Measurements from ENCODE around the gene SLC3A2. TPM values are rescaled to one million over a fixed set of nuclear protein-coding genes. Genes with fewer than 3 reads are reported as not detected.

The SLC3A2 gene
- total RNA-seq, 1 donor from 2014 or later = 181 TPM

DNA sequence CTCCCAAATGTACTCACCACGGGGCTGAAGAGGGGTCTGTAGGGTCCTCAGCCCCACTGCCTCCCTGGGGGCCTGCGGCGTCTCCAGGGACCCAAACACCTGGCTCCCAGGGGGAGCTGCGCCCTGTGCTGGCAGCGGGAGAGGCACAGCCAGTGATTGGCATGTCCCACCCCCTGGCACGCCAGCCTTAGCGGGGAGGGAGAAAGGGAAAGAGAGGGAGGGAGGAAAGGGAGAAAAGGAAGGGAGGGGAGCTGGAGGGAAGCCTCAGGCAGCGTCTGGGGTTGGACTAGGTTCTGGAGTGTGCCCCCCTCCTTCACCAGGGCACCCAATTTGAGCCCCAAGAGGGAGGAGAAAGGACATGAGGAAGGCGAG lies 40.5 kb downstream of the SLC3A2 start, which contains the start of gene CHRM1:
Gene CHRM1, minus strand, starts transcription at position 163 of the 372 bp plus-strand sequence. CDS start 10,263 bp downstream, outside the sequence.
- Mint-ChIP-seq H3K4me3 (no peak within 1 kb of the TSS), H3K9me3 (no peaks in the 10 kb centered on the region), H3K27me3 (ENCODE audit: low read depth) (peaks cover 62% of the 10 kb centered on the region), H3K36me3 (ENCODE audit: low read depth) (no peaks in the 10 kb centered on the region), H3K27ac (ENCODE audit: unreplicated experiment) (no peak within 1 kb of the TSS), H3K4me1 (peaks cover 38% of the 10 kb centered on the region)
- DNase-seq (ENCODE audit: low read depth, low spot score) = no peak
- TF ChIP-seq, protein P1, sequence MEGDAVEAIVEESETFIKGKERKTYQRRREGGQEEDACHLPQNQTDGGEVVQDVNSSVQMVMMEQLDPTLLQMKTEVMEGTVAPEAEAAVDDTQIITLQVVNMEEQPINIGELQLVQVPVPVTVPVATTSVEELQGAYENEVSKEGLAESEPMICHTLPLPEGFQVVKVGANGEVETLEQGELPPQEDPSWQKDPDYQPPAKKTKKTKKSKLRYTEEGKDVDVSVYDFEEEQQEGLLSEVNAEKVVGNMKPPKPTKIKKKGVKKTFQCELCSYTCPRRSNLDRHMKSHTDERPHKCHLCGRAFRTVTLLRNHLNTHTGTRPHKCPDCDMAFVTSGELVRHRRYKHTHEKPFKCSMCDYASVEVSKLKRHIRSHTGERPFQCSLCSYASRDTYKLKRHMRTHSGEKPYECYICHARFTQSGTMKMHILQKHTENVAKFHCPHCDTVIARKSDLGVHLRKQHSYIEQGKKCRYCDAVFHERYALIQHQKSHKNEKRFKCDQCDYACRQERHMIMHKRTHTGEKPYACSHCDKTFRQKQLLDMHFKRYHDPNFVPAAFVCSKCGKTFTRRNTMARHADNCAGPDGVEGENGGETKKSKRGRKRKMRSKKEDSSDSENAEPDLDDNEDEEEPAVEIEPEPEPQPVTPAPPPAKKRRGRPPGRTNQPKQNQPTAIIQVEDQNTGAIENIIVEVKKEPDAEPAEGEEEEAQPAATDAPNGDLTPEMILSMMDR (conservative IDR thresholded peaks at IDR 0.05) = no peak

DNA sequence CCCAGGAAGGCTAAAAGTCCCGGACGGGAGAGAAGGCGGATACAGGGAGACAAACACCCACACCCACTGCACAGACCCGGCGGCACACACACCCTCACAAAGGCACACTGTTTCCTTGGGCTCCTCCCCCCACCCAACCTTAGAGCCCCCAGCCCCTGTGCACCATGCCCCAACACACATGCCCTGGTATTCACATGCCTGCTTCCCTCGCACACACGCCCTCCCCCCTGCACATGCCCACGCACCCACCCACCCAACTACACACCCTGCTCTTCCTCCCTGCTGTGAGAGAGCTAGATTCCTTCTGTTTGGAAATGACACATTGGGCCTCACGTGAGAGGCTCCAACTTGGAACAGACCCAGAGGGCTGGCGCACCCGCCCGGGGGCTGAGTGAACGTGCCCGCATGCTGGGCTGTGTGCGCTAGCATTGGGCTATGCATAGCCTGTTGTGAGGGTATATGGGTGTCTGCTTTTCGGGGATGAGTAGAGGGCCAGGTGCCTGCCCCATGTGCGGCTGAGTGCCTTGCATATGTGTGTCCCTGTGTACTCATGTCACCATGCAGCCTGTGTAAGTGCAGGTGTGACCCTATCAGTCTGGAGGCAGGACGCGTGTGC lies 41.0 kb downstream of the SLC3A2 start:
- H3K36me3 Mint-ChIP-seq (ENCODE audit: low read depth) = no peaks in the 10 kb centered on the region
- DNase-seq (ENCODE audit: low read depth, low spot score) = no peak
- peaks cover 67% of the 10 kb centered on the region for H3K27me3 Mint-ChIP-seq (ENCODE audit: low read depth)
- TF ChIP-seq, protein P1 (conservative IDR thresholded peaks at IDR 0.05) = no peak
- no peak overlapping the region for H3K27ac Mint-ChIP-seq (ENCODE audit: unreplicated experiment)
- no peaks in the 10 kb centered on the region for H3K9me3 Mint-ChIP-seq
- peaks cover 40% of the 10 kb centered on the region for H3K4me1 Mint-ChIP-seq
- no peak overlapping the region for H3K4me3 Mint-ChIP-seq

DNA sequence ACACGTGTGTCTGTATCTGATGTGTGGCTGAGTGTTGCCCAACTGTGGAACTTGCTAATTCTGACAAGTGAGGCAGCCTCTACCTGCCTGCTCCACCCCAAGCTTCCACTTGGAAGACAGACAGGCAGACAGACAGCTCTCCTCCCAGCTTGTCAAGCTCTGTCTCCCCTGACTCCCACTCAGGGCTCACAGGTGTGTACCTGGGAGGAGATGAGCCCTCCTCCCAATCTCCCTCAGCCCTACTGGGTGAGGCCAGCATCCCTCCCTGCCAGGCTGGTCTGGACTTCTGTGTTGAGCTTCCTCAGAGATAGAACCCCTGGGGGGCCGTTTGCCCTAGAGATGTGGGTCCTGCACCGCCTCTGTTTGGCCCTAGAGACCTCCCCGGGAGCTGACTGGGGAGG lies 41.5 kb downstream of the SLC3A2 start:
- H3K4me3 Mint-ChIP-seq = peak overlapping the region; percentile 45
- DNase-seq (ENCODE audit: low read depth, low spot score) = no peak
- H3K9me3 Mint-ChIP-seq = no peaks in the 10 kb centered on the region
- no peaks in the 10 kb centered on the region for H3K36me3 Mint-ChIP-seq (ENCODE audit: low read depth)
- peaks cover 40% of the 10 kb centered on the region for H3K4me1 Mint-ChIP-seq
- no peak overlapping the region for H3K27ac Mint-ChIP-seq (ENCODE audit: unreplicated experiment)
- TF ChIP-seq, protein P1 (conservative IDR thresholded peaks at IDR 0.05) = no peak
- peaks cover 72% of the 10 kb centered on the region for H3K27me3 Mint-ChIP-seq (ENCODE audit: low read depth)

DNA sequence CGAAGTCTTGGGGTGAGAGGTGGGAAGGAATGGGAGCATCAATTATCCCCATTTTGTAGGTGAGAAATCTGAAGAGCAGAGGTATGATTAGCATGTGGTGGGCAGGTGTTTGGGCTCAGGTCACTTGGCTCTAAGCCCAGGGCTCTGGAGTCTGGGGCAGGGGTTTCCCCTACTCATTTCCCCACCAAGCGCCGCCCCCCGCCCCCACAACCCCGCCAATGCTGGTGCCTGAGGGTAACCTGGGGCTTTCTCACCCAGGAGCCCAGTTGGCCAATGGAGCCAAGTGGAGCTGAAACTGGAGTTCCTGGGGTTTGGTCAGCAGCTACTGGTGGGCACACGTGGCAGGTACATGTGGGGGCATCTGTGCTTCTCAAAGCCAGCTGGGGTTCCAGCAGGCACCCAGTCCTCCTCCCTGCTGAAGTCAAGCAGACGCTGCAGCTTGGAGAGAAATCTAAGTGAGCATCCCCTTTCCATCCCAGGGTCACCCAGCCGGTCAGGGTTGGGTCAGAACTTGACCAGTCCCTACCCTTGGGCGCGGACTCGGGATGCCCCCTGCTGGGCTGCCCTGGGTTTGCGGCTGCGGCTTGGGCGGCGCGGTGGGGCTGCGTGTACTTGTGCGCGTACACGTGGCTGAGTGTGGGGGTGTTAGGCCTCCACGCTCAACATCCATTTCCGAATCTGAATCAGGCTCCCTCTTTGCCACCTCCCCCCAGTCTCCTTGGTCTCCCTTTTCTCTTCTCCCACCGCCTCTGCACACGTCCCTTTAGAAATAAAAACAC lies 42.1 kb downstream of the SLC3A2 start:
- peak overlapping the region; percentile 45 for H3K4me3 Mint-ChIP-seq
- peaks cover 79% of the 10 kb centered on the region for H3K27me3 Mint-ChIP-seq (ENCODE audit: low read depth)
- H3K4me1 Mint-ChIP-seq = peaks cover 45% of the 10 kb centered on the region
- H3K27ac Mint-ChIP-seq (ENCODE audit: unreplicated experiment) = no peak overlapping the region
- no peaks in the 10 kb centered on the region for H3K9me3 Mint-ChIP-seq
- peak; percentile 52 for DNase-seq (ENCODE audit: low read depth, low spot score)
- TF ChIP-seq, protein P1 (conservative IDR thresholded peaks at IDR 0.05) = peak; percentile 59
- no peaks in the 10 kb centered on the region for H3K36me3 Mint-ChIP-seq (ENCODE audit: low read depth)

DNA sequence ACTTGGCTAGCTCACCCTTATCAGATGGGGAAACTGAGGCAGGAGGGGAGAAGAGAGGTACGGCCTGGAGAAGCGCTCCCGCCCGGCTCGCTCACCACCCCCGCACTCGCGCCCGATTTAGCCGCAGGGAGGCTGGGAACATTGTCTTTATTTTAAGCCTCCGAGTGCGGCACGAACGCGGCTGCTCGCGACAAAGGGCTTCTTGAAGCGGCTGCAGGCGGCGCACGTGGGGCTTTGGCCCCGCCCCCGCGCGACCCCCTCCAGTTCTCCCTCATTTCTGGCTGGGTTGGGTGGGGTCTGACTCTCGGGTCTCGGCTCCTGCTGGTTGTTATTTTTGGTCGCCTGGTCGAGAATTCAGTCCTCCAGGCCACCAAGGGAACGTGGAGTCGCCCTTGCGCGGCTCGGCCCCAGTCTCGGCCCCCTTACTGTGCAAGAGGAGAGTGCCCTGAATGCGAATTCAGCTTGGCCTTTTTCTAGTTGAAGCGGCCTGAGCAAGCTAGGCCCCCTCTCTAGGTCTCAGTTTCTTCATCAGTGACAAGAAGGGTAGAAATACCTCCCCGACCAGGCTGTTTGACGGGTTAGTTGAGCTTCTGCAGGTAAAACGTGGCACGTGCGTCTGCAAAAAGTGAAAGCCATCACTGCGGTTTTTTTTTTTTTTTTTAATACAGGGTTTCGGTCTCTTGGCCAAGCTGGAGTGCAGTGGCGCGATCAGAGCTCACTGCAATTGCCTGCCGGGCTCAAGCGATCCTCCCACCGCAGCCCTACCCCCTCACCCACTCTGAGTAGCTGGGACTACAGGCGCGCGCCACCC lies 43.1 kb downstream of the SLC3A2 start:
- H3K27ac Mint-ChIP-seq (ENCODE audit: unreplicated experiment) = no peak overlapping the region
- peak; percentile 37 for DNase-seq (ENCODE audit: low read depth, low spot score)
- H3K4me3 Mint-ChIP-seq = peak overlapping the region; percentile 84
- peaks cover 85% of the 10 kb centered on the region for H3K27me3 Mint-ChIP-seq (ENCODE audit: low read depth)
- H3K4me1 Mint-ChIP-seq = peaks cover 54% of the 10 kb centered on the region
- no peaks in the 10 kb centered on the region for H3K9me3 Mint-ChIP-seq
- TF ChIP-seq, protein P1 (conservative IDR thresholded peaks at IDR 0.05) = no peak
- H3K36me3 Mint-ChIP-seq (ENCODE audit: low read depth) = no peaks in the 10 kb centered on the region
